ENCODE results near the gene DYDC2.

The DYDC2 gene

GRCh38 chr10:80372675-80373074 is 16.1 kb downstream of the DYDC2 start:
- no peak for DNase-seq

- DNase-seq: no peak
Observed at GRCh38 chr10:80373502-80373901, 16.9 kb downstream of the DYDC2 start.

GRCh38 chr10:80379701-80380100 is 23.1 kb downstream of the DYDC2 start:
- DNase-seq: no peak

- no peak for DNase-seq
Observed at GRCh38 chr10:80380185-80380584, 23.6 kb downstream of the DYDC2 start.

GRCh38 chr10:80382989-80383388 is 26.4 kb downstream of the DYDC2 start:
- peak; percentile 19 for DNase-seq

GRCh38 chr10:80390740-80391139 is 34.2 kb downstream of the DYDC2 start:
- no peak for DNase-seq

- no peak for DNase-seq
Observed at GRCh38 chr10:80392250-80392649, 35.7 kb downstream of the DYDC2 start.

- DNase-seq: no peak
Observed at GRCh38 chr10:80394358-80394916, 37.9 kb downstream of the DYDC2 start.

- no peak for DNase-seq
Observed at GRCh38 chr10:80397014-80397413, 40.4 kb downstream of the DYDC2 start.

GRCh38 chr10:80400136-80400804 is 43.7 kb downstream of the DYDC2 start:
- DNase-seq: no peak

- DNase-seq: no peak
Observed at GRCh38 chr10:80405035-80405434, 48.5 kb downstream of the DYDC2 start.

GRCh38 chr10:80405626-80406025 is 49.0 kb downstream of the DYDC2 start:
- no peak for DNase-seq

- DNase-seq: no peak
Observed at GRCh38 chr10:80406204-80406603, 49.6 kb downstream of the DYDC2 start.

GRCh38 chr10:80407812-80408241 is 51.2 kb downstream of the DYDC2 start:
- DNase-seq: peak; percentile 20

- peak; percentile 64 for DNase-seq
Observed at GRCh38 chr10:80408242-80409101, 51.9 kb downstream of the DYDC2 start, which contains the start of gene PRXL2A. Gene PRXL2A (plus strand): TSS chr10:80408551. CDS start chr10:80420468, 11,917 bp downstream.

- no peak for DNase-seq
Observed at GRCh38 chr10:80409121-80409520, 52.5 kb downstream of the DYDC2 start.

- DNase-seq: no peak
Observed at GRCh38 chr10:80410122-80410521, 53.5 kb downstream of the DYDC2 start.

GRCh38 chr10:80410578-80411145 is 54.1 kb downstream of the DYDC2 start:
- no peak for DNase-seq

- DNase-seq: no peak
Observed at GRCh38 chr10:80411267-80411668, 54.7 kb downstream of the DYDC2 start.

GRCh38 chr10:80411681-80412220 is 55.2 kb downstream of the DYDC2 start:
- no peak for DNase-seq

GRCh38 chr10:80412486-80412885 is 55.9 kb downstream of the DYDC2 start:
- DNase-seq: no peak

GRCh38 chr10:80413271-80413996 is 56.9 kb downstream of the DYDC2 start:
- DNase-seq: no peak
